ENCODE results near the gene SPA17.

SPA17 gene

DNA sequence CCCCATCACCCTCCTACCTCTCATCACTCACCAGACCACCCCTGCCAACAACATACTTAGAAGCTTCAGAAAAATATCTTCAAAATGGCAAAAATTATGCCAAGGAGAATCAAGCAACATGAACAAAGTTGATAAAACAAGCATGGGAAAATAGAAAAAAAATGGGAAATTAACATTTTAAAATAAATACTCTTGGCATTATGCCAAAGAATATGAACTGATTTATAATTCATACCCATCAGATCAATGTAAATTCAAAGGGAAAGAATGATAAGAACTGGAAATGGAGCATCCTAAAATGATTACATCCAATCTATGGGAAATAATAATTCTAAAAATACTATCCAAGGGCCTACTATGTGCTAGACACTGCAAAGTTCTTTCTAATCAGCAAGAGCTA is 12.2 kb upstream of the SPA17 start:
- in situ Hi-C loops (cut with HindIII; ENCODE audit: low sequenced_read_pairs), result loop anchor here (5.0 to 10.0 kb wide), 2 partner anchors 46 to 173 kb away; no protein-coding TSS in a partner anchor

DNA sequence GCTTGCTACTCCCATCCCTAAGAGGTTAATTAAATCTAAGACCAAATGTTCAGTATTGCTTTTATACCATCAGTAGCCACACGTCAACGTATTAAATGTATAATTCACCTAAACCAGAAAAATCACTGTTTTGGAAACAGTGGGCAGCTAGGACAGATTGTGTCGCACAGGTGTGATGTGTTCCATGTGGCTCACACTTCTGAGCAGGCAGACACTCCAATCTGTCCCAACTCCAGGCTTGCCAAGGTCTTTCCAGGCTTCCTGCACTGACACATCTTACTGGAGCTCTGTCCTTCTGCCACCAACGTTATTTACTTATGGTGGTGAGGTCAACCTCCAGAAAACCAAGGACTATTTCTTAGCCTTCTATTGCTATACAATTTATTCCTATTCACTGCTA is 11.6 kb upstream of the SPA17 start:
- in situ Hi-C loops (cut with HindIII; ENCODE audit: low sequenced_read_pairs), result loop anchor here (5.0 to 10.0 kb wide), 2 partner anchors 45 to 173 kb away; no protein-coding TSS in a partner anchor

DNA sequence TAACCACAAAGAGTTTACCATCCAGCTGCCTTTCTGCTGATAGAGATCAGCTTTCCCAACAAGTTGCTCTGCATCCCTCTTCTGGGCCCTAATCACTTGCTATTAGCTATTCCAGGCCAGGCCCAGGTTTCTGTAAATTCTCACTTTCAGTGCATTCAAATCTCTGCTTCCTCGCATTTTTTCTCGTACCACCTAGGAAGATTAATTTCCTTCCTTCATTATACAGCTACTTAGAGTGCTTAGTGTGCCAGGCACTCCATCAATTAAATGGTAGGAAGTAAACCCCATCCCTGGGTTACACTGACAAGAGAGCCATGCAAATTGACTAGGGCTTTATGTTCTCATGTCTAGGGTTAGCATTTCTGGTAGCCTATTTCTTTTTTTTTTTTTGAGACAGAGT is 9.8 kb upstream of the SPA17 start:
- in situ Hi-C loops (cut with HindIII; ENCODE audit: low sequenced_read_pairs), result loop anchor here (5.0 to 10.0 kb wide), 2 partner anchors 43 to 171 kb away; no protein-coding TSS in a partner anchor

DNA sequence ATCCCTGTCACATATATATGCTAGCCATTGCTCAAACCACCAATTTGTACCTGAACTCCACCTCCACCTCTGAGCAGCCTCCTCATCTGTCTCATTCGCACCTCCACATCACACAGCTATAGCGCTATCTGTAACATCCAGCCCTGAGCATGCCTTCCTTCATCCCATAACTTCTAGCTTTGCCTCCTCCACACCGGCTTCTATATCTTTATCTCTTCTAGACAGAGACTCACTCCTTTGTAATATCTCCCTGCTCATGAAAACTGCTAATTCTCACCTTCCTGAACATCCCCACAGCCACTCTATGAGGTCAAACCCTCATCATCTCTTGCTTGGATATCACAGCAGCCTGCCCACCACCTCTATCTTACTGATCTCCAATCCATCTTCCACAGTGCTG is 6.1 kb upstream of the SPA17 start:
- in situ Hi-C loops (cut with HindIII; ENCODE audit: low sequenced_read_pairs), result loop anchor here (10.0 kb wide), 1 partner anchor 167 kb away; no protein-coding TSS in a partner anchor

DNA sequence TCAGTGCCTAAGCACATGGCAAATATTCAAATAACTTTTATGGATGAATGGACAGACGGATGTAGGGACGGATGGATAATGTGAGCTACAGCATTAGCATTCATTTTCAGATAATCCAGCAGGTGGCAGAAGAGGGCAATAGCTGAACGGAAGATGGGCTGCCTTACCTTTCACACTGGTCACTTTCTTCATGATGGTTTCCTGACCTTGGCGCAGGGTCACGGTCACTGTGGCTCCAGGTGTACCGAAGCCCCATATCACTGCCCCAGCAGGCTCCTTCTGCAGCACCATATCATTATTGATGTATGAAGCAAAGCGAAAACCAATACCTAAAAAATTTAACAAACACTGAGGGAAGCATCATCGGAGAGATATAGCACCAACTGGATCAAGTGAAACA is 4.5 kb upstream of the SPA17 start:
- in situ Hi-C loops (cut with HindIII; ENCODE audit: low sequenced_read_pairs), result loop anchor here (10.0 kb wide), 1 partner anchor 166 kb away; no protein-coding TSS in a partner anchor

DNA sequence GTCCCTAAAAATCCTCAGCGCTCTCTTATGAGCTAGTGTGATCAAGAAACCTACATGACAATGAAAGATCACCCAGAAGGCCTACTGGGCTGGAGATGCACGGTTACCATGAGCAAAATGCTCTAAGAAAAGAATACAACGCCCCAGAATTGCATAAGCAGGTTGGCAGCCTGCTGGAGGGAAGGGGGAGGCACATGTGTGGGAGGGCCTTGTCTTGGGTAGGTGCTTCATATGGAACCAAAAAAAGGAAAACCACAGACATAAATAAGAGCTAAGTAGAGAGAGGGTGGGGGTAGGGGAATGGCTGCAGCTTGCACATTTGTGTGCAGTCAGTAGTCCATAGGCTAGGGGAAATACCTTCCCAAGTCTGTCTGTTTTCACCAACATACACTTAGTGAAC is 3.0 kb upstream of the SPA17 start:
- in situ Hi-C loops (cut with HindIII; ENCODE audit: low sequenced_read_pairs), result no loop called here

DNA sequence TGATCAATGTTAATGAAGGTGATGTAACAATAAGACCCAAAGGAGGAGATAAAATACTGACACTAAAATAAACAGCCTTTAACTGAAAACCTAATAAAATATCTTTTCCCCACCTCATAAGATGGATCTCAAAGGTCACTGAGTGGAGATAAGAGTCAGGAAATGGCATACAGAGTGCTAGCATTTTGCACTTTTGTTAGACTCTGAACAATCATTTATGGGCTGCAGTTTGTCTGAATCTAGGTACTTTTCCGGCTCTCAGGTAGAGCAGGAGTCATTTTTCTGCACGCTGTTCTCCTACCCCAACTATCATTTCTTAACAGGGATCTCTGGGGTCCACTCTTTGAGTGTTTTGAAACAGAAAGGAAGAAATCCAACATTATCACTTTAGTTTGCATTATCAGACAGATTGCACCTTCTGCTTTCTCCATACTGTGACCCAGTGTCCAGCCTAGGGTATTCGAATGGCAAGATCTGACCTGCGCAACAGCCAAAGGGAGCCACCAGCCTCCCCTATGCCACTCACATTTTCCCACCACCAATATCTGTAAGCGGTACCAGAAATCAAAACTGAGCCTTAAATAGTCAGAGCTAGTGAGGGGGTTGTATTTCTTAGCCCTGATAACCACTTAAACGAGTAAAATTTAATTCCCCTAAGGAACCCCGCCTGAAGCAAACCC is 1.0 kb upstream of the SPA17 start:
- in situ Hi-C loops (cut with HindIII; ENCODE audit: low sequenced_read_pairs), result no loop called here

DNA sequence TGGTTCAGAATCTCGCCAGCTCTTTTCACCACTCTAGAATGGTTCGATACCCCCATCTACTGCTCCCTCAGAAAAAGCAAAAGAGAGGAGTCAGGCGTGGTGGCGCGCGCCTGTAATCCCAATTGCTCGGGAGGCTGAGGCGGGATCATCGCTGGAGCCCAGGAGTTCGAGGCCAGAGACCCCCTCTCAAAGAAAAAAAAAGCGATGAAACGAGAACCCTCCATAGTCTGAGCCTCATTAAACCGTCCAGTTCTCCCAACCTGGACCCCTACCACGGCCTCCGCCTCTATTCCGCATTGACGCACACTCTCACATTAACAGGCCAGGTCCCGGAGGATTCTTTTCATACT is 439 bp downstream of the SPA17 start:
- in situ Hi-C loops (cut with HindIII; ENCODE audit: low sequenced_read_pairs), result no loop called here

DNA sequence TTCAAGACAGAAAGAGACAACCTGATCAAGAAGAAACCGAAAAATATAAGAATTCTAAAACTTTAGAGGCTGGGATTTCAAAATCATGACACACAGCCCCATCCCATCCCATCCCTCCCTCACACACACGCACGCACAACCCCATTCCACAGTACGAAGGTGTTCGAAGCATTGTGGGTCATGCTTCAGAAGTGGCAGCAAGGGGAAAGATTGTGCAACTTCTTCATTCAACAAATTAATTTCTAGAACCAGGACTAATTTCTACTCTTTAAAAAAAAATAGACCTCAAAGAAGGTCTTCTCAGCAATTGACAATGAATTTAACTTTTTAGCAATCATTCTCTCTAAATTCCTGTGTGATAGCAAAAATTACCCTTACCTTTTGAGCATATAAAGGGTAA is 867 bp downstream of the SPA17 start:
- in situ Hi-C loops (cut with HindIII; ENCODE audit: low sequenced_read_pairs), result no loop called here

DNA sequence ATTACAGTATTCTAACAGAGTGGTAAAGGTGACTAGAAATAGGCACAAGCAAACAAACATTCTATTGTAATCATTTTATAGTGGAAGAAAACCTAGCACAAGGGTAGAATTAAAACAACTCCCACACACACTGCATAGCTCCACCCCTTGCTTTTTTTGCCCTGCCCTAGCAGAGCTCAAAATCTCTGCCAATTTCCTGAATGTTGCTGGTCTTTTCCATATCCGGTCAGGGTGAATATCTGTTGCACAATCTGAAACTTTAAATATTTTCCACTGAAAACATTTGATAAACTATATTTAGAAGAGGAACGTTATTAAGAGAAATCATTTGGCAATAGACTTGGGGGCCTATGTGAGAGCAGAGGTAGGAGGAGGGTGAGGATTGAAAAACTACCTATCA is 2.7 kb downstream of the SPA17 start:
- in situ Hi-C loops (cut with HindIII; ENCODE audit: low sequenced_read_pairs), result no loop called here

DNA sequence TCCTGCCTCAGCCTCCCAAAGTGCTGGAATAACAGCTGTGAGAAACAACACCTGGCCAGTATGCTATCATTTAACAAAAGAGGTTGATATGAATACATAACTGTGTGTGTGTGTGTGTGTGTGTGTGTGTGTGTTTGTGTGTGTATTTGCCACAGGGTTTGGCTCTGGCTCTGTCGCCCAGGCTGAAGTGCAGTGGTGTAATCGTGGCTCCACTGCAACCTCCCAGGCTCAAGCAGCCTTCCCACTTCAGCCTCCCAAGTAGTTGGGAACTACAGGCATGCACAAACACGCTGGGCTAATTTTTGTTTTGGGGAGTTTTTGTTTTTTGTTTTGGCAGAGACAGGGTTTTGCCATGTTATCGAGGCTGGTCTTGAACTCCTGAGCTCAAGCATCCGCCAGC is 4.7 kb downstream of the SPA17 start:
- in situ Hi-C loops (cut with HindIII; ENCODE audit: low sequenced_read_pairs), result no loop called here

DNA sequence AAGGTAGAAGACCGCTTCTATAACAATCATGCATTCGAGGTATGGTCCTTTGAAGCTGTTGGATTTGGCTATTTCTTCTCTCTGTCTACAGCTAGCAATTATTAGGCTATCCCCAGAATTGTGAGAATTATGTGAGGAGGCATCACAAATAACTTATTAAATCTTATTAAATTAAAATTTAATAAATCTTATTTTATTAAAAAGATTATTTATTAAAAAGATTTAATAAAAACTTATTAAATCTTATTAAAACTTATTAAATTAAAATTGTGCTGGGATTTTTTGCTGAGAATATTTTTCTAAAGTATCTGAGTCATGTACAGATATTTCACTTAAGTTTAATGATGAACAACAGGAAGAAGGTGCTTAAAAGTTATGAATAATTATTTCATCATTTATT is 7.7 kb downstream of the SPA17 start:
- in situ Hi-C loops (cut with HindIII; ENCODE audit: low sequenced_read_pairs), result no loop called here

DNA sequence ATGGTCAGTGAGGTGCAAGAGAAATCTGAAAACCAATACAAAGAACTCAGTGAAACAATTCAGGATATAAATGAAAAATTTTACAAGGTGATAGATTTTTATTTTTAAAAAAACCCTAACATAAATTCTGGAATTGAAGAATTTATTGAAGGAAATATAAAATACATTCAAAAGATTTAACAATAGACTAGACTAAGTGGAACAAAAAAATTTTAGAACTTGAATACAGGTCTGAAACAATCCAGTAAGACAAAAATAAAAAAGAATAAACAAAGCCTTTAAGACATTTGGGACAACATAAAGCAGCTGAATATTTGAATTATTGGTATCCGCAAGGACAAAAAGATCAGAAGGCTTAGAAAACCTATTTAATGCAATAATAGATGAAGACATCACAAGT is 8.7 kb downstream of the SPA17 start:
- in situ Hi-C loops (cut with HindIII; ENCODE audit: low sequenced_read_pairs), result no loop called here

DNA sequence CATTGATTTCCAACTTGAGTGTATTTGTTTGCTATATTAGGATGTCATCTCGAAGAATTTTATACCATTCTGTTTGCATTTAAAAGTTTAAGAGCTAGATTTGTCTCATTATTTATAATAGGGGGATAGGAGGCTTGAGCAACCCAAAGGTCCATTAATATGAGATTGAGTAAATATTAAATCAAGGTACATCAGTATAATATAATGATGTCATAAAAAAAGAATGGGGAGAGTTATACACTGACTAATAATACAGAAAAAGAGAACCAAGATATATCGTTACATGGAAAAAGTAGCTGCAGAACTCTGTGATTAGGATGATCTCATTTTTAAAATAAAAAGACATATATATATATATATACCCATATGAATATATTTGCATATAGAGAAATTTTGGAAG is 19.4 kb downstream of the SPA17 start:
- in situ Hi-C loops (cut with HindIII; ENCODE audit: low sequenced_read_pairs), result no loop called here

DNA sequence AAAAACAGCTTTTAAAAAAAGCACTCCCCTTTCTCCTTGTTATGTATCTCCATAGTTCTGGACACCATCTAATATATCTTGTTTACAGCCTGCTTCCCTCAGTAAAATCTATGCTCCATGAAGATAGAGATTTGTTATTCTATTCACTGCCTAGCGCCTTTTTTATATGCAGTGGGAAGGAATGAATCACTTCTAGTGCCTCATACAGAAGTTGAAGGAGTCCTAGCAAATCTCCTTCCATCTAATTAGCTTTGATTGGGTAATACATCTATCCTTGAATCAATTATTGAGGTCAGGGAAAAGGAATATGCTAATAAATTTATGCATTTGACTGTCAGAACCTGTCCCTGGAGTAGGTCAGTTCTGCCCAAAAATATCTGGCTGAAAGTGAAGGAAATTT is 25.8 kb downstream of the SPA17 start:
- in situ Hi-C loops (cut with HindIII; ENCODE audit: low sequenced_read_pairs), result no loop called here

DNA sequence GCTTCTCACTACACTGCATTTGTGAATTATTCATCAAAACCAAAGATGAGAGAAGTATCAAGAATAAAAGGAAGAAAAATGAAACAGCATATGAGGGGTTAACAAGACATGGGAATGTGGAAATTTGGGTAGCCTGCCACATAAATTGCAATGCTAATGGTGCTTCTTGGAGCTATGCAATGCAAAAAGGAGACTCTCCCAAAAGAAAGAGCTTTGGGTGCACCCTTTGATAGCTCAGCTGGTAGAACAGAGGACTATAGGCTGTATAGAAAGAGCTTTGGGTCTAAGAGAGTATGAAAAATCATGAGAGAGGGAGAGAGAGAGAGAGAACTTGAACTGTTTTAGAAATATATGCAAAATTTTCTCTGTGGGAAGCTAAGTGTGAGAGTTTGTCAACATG is 26.3 kb downstream of the SPA17 start:
- in situ Hi-C loops (cut with HindIII; ENCODE audit: low sequenced_read_pairs), result no loop called here

DNA sequence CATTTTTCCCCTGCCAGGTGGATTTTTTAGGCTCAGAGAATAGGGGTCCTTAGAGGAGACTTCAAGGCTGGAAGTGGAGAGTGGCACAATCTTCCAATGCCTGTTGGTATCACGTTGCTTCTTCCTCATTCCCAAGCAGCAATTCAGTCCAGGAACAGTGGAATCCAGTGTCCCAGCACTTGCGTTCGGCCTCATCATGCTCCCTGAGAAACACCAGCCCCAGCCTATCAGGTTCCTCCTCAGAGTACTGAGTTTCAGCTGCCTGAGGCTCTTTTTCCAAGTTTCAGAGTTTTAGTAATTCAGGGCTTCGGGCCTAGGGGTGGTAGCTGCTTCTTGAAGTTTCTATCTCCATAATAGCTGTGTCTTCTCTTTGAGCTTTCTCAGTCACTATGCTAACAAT is 34.1 kb downstream of the SPA17 start:
- in situ Hi-C loops (cut with HindIII; ENCODE audit: low sequenced_read_pairs), result loop anchor here (5.0 kb wide), 1 partner anchor 46 kb away; no protein-coding TSS in a partner anchor

DNA sequence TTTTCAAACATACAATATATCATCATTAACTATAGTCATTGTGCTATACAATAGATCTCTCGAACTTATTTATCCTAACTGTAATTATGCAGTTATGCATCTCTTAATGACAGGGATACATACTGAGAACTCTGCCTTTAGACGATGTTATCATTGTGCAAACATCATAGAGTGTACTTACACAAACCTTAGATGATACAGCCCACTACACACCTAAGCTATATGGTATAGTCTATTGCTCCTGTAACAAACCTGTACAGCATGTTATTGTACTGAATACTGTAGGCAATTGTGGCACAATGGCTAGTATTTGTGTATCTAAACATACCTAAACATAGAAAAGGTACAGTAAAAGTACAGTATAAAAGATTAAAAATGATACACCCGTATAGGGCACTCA is 38.7 kb downstream of the SPA17 start:
- in situ Hi-C loops (cut with HindIII; ENCODE audit: low sequenced_read_pairs), result no loop called here

DNA sequence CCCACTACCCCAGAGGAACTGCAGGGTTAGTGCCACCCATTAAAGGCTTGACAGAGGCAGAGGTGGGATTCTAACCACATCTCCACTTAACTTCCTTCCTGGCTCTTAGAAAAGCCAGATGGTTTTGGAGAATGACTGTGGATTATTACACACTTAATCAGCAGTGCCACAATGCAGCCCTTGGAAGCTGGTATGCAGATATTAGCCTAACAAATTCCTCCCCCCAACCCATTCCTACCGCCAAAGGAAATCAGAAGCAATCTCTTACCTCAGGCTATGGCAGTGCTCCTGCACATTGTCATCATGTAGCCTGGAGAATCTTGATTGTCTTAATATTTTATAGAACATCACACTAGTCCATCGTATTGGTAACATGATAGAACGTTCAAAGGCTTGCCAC is 42.9 kb downstream of the SPA17 start:
- in situ Hi-C loops (cut with HindIII; ENCODE audit: low sequenced_read_pairs), result no loop called here

DNA sequence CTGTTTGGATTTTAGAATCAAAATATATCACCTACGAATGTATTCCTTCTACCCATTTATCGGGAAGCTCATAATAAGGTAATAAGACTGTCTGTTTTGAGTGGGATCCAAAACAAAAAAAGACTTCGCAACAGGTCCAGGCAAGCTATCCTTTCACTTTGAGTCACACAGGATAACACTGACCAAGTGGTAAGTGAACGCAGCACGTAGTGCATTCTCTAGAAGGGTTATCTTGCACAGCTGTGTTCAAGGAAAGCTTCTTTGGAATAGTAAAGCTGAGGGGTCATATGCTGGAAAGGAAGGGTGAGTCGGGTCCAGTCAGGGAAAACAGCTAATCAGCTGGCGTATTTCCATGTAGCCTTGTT is 43.7 kb downstream of the SPA17 start:
- in situ Hi-C loops (cut with HindIII; ENCODE audit: low sequenced_read_pairs), result no loop called here

DNA sequence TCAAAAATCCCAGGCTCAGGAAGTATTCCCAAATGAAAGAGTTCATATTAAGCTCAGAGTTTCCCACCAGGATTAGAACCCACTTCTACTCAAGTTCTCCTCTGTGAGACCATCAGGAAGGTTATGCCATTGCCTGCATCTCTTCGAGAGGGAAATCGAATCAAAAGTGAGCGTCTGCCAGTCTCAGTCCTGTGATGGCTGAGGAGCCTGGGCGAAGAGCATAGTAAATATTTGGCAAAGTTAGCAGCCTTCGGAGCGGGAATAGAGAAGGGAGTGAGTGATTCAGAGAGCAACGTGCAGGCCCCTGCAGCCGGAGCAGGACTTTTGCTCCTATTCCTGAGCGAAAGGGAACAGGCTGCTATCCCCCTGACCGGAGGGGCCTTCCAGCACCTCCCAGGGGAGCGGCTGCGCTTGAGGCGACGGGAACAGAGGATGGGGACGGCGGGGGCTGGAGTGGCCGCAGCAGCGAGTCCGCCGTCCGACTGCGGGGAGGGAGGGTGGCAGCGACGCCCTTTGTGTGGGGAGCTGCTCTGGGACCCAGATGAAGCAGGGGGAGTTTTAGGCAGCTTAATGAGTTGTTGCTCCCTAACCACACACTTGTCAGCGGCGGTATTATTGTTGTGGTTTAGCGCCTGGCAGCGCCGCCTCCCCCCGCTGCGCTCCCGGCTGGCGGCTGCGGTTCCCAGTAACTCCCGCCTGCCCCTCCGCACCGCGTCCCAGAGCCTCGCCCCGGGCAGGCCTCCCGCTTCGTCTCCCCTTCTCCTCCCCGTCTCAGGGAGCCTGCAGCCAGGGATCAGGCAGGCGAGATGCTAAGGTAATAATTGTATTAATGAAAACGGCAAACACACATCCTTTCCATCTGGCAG is 44.3 kb downstream of the SPA17 start:
- in situ Hi-C loops (cut with HindIII; ENCODE audit: low sequenced_read_pairs), result no loop called here

DNA sequence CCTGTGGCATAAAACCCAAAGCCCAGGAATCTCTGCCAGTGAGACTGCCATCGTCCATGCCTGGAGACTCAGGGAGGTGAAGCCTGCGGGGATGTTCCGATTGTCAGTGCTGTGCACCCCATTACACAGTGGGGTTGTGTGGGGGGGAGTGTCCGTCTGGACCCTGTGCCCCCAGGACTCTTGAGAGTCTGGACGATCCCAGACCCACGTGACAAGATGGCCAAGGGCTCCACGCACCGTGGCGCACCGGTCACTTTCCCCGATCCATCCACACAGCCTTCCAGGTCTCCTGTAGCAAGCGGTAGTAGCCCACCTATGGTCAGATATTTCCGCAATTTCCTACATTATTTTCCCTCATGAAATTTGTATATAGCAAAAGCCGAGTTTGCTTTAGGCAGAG is 45.1 kb downstream of the SPA17 start:
- in situ Hi-C loops (cut with HindIII; ENCODE audit: low sequenced_read_pairs), result no loop called here
